SU-DHL-6 (cell line): Measurements from ENCODE around the gene PDE7B.

Source experiments
- EZH2phosphoT487 ChIP-seq: fragments of 200-600 bp; sonication (generic), shearing (Covaris generic); conservative IDR thresholded peaks from 2 replicates; pipeline ENCODE4 v1.6.1; 2018; ENCODE audit warnings: mild to moderate bottlenecking, antibody characterized with exemption, low read length, moderate library complexity, mixed read lengths
- TF ChIP-seq, protein P1 (sequence below): fragments of 200-600 bp; sonication (generic); IDR thresholded peaks from one replicate; pipeline ENCODE4 v1.5.1; 2017; ENCODE audit warnings: antibody characterized with exemption, mild to moderate bottlenecking, low read length, moderate library complexity; ENCODE audit not compliant: insufficient read depth, poor library complexity, severe bottlenecking

DNA sequence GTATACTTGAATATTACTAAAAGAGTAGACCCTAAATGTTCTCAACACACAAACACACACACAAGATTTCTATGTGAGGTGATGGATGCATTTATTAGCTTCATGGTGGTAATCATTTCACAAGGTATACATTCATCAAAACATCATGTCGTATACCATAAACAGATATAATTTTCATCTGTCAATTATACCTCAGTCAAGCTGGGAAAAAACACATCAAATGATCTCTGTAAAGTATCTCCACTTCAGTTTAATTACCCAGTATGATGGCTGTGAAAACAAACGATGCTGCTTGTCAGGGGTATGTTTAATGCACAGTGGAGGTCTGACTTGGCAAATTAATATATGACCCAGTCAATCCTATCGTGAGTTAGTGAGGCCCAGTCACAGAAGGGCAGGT, 241.4 kb downstream of the PDE7B start:
- TF ChIP-seq, protein P1, sequence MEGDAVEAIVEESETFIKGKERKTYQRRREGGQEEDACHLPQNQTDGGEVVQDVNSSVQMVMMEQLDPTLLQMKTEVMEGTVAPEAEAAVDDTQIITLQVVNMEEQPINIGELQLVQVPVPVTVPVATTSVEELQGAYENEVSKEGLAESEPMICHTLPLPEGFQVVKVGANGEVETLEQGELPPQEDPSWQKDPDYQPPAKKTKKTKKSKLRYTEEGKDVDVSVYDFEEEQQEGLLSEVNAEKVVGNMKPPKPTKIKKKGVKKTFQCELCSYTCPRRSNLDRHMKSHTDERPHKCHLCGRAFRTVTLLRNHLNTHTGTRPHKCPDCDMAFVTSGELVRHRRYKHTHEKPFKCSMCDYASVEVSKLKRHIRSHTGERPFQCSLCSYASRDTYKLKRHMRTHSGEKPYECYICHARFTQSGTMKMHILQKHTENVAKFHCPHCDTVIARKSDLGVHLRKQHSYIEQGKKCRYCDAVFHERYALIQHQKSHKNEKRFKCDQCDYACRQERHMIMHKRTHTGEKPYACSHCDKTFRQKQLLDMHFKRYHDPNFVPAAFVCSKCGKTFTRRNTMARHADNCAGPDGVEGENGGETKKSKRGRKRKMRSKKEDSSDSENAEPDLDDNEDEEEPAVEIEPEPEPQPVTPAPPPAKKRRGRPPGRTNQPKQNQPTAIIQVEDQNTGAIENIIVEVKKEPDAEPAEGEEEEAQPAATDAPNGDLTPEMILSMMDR: no peak
- TF ChIP-seq EZH2phosphoT487: no peak
